Ovary (tissue), 3 donors: ENCODE data around the gene FA2H.

Experiments
- CTCF ChIP-seq, 3 donors: fragments of 450-650 bp in 2 of 3; fragments of 200-600 bp in 1 of 3; IDR thresholded peaks; one replicate each; pipeline versions ENCODE4 v1.5.1 to v1.8.0; 2016 to 2022; ENCODE audit warnings: antibody characterized with exemption in 3 of 3, mild to moderate bottlenecking in 1 of 3
- POLR2A ChIP-seq: fragments of 450-650 bp; IDR thresholded peaks from one replicate; pipeline ENCODE4 v1.6.1; 2017; ENCODE audit warnings: antibody characterized with exemption, mild to moderate bottlenecking, moderate library complexity
- donor health status: DM: no; HTN: no; CAD: no.

GRCh38 chr16:74721716-74722115 is 52.9 kb downstream of the FA2H start:
- TF ChIP-seq CTCF (IDR thresholded peaks at IDR 0.05) (no peak), POLR2A (no peak)
